ENCODE results near the gene KRTAP12-3.

The KRTAP12-3 gene

DNA sequence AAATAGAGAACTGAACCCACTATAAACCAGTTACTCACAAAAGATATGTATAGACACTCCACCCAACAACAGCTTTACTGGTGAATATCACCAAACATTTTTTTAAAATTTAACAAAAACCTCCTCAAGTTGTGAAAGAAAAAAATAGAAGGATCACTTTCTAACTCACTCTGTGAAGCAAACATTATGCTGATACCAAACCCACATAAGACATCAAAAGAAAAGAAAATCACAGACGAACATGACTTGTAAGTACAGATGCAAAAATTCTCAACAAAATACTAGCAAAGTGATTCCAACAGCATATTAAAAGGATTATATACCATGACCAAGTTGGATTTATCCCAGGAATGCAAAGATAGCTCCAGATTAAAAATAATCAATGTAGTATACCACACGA is 34.0 kb downstream of the KRTAP12-3 start:
- no peaks in the 10 kb centered on the region for H3K36me3 ChIP-seq (ENCODE audit: control insufficient read depth, insufficient read depth, low read length)
- H3K4me3 ChIP-seq (replicated peaks; ENCODE audit: low read depth, low read length), result no peak overlapping the region
- DNase-seq (ENCODE audit: extremely low read depth, insufficient read length), result no peak
- no peaks in the 10 kb centered on the region; the same call in 1 of the 2 replicates for H3K27me3 ChIP-seq (replicated peaks; ENCODE audit: control insufficient read depth, insufficient read depth, low read length)
- TF ChIP-seq, protein P1, sequence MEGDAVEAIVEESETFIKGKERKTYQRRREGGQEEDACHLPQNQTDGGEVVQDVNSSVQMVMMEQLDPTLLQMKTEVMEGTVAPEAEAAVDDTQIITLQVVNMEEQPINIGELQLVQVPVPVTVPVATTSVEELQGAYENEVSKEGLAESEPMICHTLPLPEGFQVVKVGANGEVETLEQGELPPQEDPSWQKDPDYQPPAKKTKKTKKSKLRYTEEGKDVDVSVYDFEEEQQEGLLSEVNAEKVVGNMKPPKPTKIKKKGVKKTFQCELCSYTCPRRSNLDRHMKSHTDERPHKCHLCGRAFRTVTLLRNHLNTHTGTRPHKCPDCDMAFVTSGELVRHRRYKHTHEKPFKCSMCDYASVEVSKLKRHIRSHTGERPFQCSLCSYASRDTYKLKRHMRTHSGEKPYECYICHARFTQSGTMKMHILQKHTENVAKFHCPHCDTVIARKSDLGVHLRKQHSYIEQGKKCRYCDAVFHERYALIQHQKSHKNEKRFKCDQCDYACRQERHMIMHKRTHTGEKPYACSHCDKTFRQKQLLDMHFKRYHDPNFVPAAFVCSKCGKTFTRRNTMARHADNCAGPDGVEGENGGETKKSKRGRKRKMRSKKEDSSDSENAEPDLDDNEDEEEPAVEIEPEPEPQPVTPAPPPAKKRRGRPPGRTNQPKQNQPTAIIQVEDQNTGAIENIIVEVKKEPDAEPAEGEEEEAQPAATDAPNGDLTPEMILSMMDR (IDR thresholded peaks at IDR 0.05; ENCODE audit: insufficient read depth, low read length, poor library complexity, severe bottlenecking), result no peak

DNA sequence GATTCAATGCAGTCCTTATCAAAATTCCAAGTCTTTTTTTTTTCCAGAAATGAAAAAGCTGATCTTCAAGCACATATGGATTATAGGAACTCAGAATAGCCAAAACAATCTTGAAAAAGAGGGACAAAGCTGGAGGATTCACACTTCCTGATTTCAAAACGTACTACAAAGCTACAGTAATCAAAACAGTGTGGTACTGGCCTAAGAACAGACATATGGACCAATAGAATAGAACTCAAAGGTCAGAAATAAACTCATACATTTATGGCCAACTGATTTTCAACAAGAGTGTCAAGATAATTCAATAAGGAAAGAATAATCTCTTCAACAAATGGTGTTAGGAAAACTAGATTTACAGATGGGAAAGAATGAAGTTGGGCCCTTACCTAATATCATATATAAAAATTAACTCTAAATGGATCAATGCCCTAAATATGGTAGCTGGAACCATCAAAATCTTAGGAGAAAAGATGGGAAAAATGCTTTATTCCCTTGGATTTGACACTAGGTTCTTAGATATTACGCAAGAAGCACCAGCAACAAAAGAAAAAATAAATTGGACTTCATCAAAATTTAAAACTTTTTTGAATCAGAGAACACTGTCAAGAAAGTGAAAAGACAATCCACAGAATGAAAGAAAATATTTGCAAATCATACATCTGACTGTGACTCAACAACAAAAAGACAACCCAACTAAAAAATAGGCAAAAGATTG is 35.2 kb downstream of the KRTAP12-3 start:
- Histone ChIP-seq H3K36me3 (ENCODE audit: control insufficient read depth, insufficient read depth, low read length) (no peaks in the 10 kb centered on the region), H3K27me3 (replicated peaks; ENCODE audit: control insufficient read depth, insufficient read depth, low read length) (no peaks in the 10 kb centered on the region; the same call in 1 of the 2 replicates), H3K4me3 (replicated peaks; ENCODE audit: low read depth, low read length) (no peak overlapping the region)
- DNase-seq (ENCODE audit: extremely low read depth, insufficient read length), result no peak
- TF ChIP-seq, protein P1 (IDR thresholded peaks at IDR 0.05; ENCODE audit: insufficient read depth, low read length, poor library complexity, severe bottlenecking), result no peak

DNA sequence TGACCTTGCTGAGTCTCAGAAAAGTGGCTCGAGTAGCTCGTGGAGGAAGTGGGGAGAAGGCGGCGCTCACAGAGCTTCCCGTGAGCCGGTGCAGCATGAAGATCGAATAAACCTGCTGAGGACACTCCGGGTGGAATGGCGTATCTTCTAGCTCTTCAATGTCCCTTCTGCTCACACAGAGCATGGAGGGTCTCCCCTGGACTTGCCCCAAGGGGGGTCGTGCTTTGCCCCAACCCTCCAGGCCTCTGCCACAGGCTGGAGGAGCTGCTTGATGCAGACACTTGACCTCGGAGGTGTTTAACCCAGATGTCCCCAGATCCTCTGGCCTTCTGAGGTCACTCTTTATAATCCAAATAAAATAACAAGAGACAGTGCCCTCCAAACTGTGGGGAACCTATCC is 37.0 kb downstream of the KRTAP12-3 start:
- Histone ChIP-seq H3K4me3 (replicated peaks; ENCODE audit: low read depth, low read length) (no peak overlapping the region), H3K27me3 (replicated peaks; ENCODE audit: control insufficient read depth, insufficient read depth, low read length) (no peaks in the 10 kb centered on the region; the same call in 1 of the 2 replicates), H3K36me3 (ENCODE audit: control insufficient read depth, insufficient read depth, low read length) (no peaks in the 10 kb centered on the region)
- TF ChIP-seq, protein P1 (IDR thresholded peaks at IDR 0.05; ENCODE audit: insufficient read depth, low read length, poor library complexity, severe bottlenecking), result no peak
- no peak for DNase-seq (ENCODE audit: extremely low read depth, insufficient read length)

DNA sequence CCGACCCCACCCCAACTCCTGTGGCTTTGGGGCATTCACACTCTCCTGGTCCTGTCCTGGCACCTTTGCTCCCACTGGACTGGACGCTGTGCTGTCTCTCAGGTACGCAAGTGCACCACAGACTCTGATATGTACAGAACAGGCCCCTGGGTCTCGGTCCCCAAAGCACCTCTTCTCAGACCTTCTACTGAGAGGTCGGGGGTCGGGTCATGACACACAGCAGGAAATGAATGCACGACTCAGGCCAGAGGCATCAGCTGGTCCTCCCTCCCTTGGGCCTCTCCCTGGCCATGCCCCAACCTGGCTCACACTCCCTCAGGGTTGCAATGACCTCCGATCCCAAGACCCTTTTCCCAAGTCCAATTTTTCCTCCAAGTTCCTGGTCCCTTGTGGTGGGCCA is 37.5 kb downstream of the KRTAP12-3 start:
- no peak overlapping the region for H3K4me3 ChIP-seq (replicated peaks; ENCODE audit: low read depth, low read length)
- H3K36me3 ChIP-seq (ENCODE audit: control insufficient read depth, insufficient read depth, low read length), result no peaks in the 10 kb centered on the region
- no peak for DNase-seq (ENCODE audit: extremely low read depth, insufficient read length)
- TF ChIP-seq, protein P1 (IDR thresholded peaks at IDR 0.05; ENCODE audit: insufficient read depth, low read length, poor library complexity, severe bottlenecking), result no peak
- peaks cover 2% of the 10 kb centered on the region; the same call in 1 of the 2 replicates for H3K27me3 ChIP-seq (replicated peaks; ENCODE audit: control insufficient read depth, insufficient read depth, low read length)

DNA sequence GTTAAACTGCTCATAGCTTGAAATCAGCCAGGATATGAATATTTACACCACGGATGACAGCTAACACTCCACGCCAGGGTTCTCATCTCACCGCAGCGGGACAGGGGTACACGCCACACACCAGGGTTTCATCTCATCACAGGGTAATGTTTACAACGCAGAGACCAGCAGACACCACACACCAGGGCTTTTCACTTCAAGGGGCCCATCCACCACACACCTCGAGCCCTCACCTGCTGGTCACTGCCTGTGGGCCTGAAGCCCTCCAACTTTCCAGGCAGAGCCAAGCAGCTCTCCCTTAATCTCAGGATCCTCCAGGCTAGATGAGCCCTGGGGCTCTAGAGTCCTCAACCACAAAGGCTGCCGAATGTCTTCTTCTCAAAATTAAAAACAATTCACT is 37.9 kb downstream of the KRTAP12-3 start:
- DNase-seq (ENCODE audit: extremely low read depth, insufficient read length), result no peak
- H3K27me3 ChIP-seq (replicated peaks; ENCODE audit: control insufficient read depth, insufficient read depth, low read length), result peaks cover 2% of the 10 kb centered on the region; the same call in 1 of the 2 replicates
- no peaks in the 10 kb centered on the region for H3K36me3 ChIP-seq (ENCODE audit: control insufficient read depth, insufficient read depth, low read length)
- TF ChIP-seq, protein P1 (IDR thresholded peaks at IDR 0.05; ENCODE audit: insufficient read depth, low read length, poor library complexity, severe bottlenecking), result no peak
- no peak overlapping the region for H3K4me3 ChIP-seq (replicated peaks; ENCODE audit: low read depth, low read length)

Measured in GM06990 (cell line).